Caco-2 (cell line): ENCODE data around the gene PCED1A. TPM values are rescaled to one million over a fixed set of nuclear protein-coding genes. Genes with fewer than 3 reads are reported as not detected.

Experiments
- BruUV-seq: library from RNA; stranded (reverse); fragments of 400-500 nt; replicated peaks from 2 replicates; lab custom pipeline; 2021; lab: Mats Ljungman, UMichigan
- CTCF ChIA-PET: fragments of 300-600 bp; sonication (Branson Sonifier 250); formaldehyde crosslinking; loops from one replicate; lab custom pipeline; 2022; ENCODE audit warnings: antibody characterized with exemption; lab: Charles Lee
- POLR2A ChIA-PET: fragments of 300-600 bp; sonication (Branson Sonifier 250); formaldehyde crosslinking; loops from one replicate; lab custom pipeline; 2022; ENCODE audit warnings: antibody characterized with exemption; lab: Charles Lee
- DNase-seq, 2 experiments: peaks; one replicate each; pipeline versions ENCODE4 v3.0.0 to v3.0.0-alpha.2; 2020 to 2022
- H3K27me3 ChIP-seq: replicated peaks from 2 replicates; pipeline ENCODE4 v1.6.0; 2011; ENCODE audit warnings: low read length; ENCODE audit not compliant: control insufficient read depth, insufficient read depth
- H3K36me3 ChIP-seq: 2 replicates; pipeline ENCODE4 v1.5.1; 2011; ENCODE audit warnings: low read length; ENCODE audit not compliant: control insufficient read depth, insufficient read depth
- H3K4me1 ChIP-seq: fragments of 250-450 bp; sonication (Bioruptor Pico); 2 replicates; pipeline ENCODE4 v1.5.1; 2020; ENCODE audit warnings: mild to moderate bottlenecking
- H3K4me3 ChIP-seq: 2 replicates; pipeline ENCODE4 v1.5.1; 2011; ENCODE audit warnings: low read depth, mild to moderate bottlenecking, control low read depth, low read length
- H3K9me3 ChIP-seq: fragments of 250-450 bp; sonication (Bioruptor Pico); 2 replicates; pipeline ENCODE4 v1.5.1; 2020; ENCODE audit warnings: mild to moderate bottlenecking, moderate library complexity
- H3K27ac Mint-ChIP-seq: one replicate; pipeline ENCODE4 v1.8.0; 2022; ENCODE audit warnings: mixed read lengths; ENCODE audit not compliant: unreplicated experiment
- H3K27me3 Mint-ChIP-seq: one replicate; pipeline ENCODE4 v1.8.0; 2022; ENCODE audit warnings: mixed read lengths; ENCODE audit not compliant: insufficient read depth, unreplicated experiment
- H3K36me3 Mint-ChIP-seq: one replicate; pipeline ENCODE4 v1.8.0; 2022; ENCODE audit warnings: mild to moderate bottlenecking, mixed read lengths; ENCODE audit not compliant: insufficient read depth, unreplicated experiment
- H3K4me1 Mint-ChIP-seq: one replicate; pipeline ENCODE4 v1.8.0; 2022; ENCODE audit warnings: low read depth, mixed read lengths; ENCODE audit not compliant: unreplicated experiment
- H3K4me3 Mint-ChIP-seq: one replicate; pipeline ENCODE4 v1.8.0; 2022; ENCODE audit warnings: mild to moderate bottlenecking, moderate library complexity, mixed read lengths; ENCODE audit not compliant: unreplicated experiment
- H3K9me3 Mint-ChIP-seq: one replicate; pipeline ENCODE4 v1.8.0; 2022; ENCODE audit warnings: mixed read lengths; ENCODE audit not compliant: unreplicated experiment
- CTCF ChIP-seq, 2 experiments: fragments of 200-600 bp in 1 of 2; IDR thresholded peaks; 1 replicate in 1 of 2; 2 replicates in 1 of 2; pipeline versions ENCODE4 v1.5.1 to v1.8.0; 2011 to 2022; ENCODE audit warnings: antibody characterized with exemption in 1 of 2, control low read depth in 1 of 2, inconsistent platforms in 1 of 2, low read depth in 1 of 2, low read length in 1 of 2, mild to moderate bottlenecking in 1 of 2, moderate library complexity in 1 of 2; ENCODE audit not compliant: insufficient read depth in 1 of 2, severe bottlenecking in 1 of 2, unreplicated experiment in 1 of 2
- intact Hi-C: fragments of 100-400 bp; cut with micrococcal nuclease; formaldehyde crosslinking; loops from one replicate; pipeline ENCODE4 v1.10.0; 2022; ENCODE audit not compliant: unreplicated experiment
- total RNA-seq: library from RNA; stranded (reverse); gene quantifications from 2 replicates; pipeline ENCODE4 v1.2.3, GENCODE V29; 2022

PCED1A gene
- total RNA-seq, 1 experiment from 2014 or later, result 43.9 TPM

GRCh38 chr20:2798814-2799213 is 41.6 kb downstream of the PCED1A start:
- no peaks in the 10 kb centered on the region for H3K36me3 ChIP-seq
- no peaks in the 10 kb centered on the region for H3K9me3 Mint-ChIP-seq
- no peak overlapping the region for H3K4me3 Mint-ChIP-seq
- no peaks in the 10 kb centered on the region for H3K36me3 Mint-ChIP-seq
- intact Hi-C loops, result no loop called here
- H3K27ac Mint-ChIP-seq, result no peak overlapping the region
- no TSS peak for BruUV-seq
- no peaks in the 10 kb centered on the region for H3K4me1 ChIP-seq
- peaks cover 2% of the 10 kb centered on the region for H3K27me3 ChIP-seq
- no peak for TF ChIP-seq CTCF (IDR thresholded peaks at IDR 0.05; ENCODE audit: insufficient read depth in 1 of 2, low read depth in 1 of 2, low read length in 1 of 2, severe bottlenecking in 1 of 2, unreplicated experiment in 1 of 2)
- no peaks in the 10 kb centered on the region for H3K4me1 Mint-ChIP-seq
- ChIA-PET POLR2A (no interaction called here), CTCF (no interaction called here)
- no peak for DNase-seq
- no peak overlapping the region for H3K4me3 ChIP-seq
- H3K9me3 ChIP-seq, result no peaks in the 10 kb centered on the region
- peaks cover 12% of the 10 kb centered on the region for H3K27me3 Mint-ChIP-seq

GRCh38 chr20:2798095-2798805 is 42.2 kb downstream of the PCED1A start:
- BruUV-seq, result no TSS peak
- Histone ChIP-seq H3K4me1 (no peaks in the 10 kb centered on the region), H3K4me3 (no peak overlapping the region), H3K36me3 (no peaks in the 10 kb centered on the region), H3K27me3 (peaks cover 2% of the 10 kb centered on the region), H3K9me3 (no peaks in the 10 kb centered on the region)
- no peaks in the 10 kb centered on the region for H3K4me1 Mint-ChIP-seq
- H3K9me3 Mint-ChIP-seq, result no peaks in the 10 kb centered on the region
- no peaks in the 10 kb centered on the region for H3K36me3 Mint-ChIP-seq
- ChIA-PET CTCF (no interaction called here), POLR2A (no interaction called here)
- H3K4me3 Mint-ChIP-seq, result no peak overlapping the region
- no peak for DNase-seq
- peaks cover 17% of the 10 kb centered on the region for H3K27me3 Mint-ChIP-seq
- intact Hi-C loops, result no loop called here
- no peak overlapping the region for H3K27ac Mint-ChIP-seq
- TF ChIP-seq CTCF (IDR thresholded peaks at IDR 0.05; ENCODE audit: insufficient read depth in 1 of 2, low read depth in 1 of 2, low read length in 1 of 2, severe bottlenecking in 1 of 2, unreplicated experiment in 1 of 2), result no peak

GRCh38 chr20:2797136-2797983 is 43.1 kb downstream of the PCED1A start:
- Mint-ChIP-seq H3K4me3 (no peak overlapping the region), H3K27ac (no peak overlapping the region), H3K36me3 (no peaks in the 10 kb centered on the region), H3K4me1 (no peaks in the 10 kb centered on the region), H3K9me3 (no peaks in the 10 kb centered on the region), H3K27me3 (peaks cover 17% of the 10 kb centered on the region)
- ChIA-PET CTCF (no interaction called here), POLR2A (no interaction called here)
- no TSS peak for BruUV-seq
- Histone ChIP-seq H3K36me3 (no peaks in the 10 kb centered on the region), H3K9me3 (no peaks in the 10 kb centered on the region), H3K27me3 (peaks cover 2% of the 10 kb centered on the region), H3K4me3 (no peak overlapping the region), H3K4me1 (no peaks in the 10 kb centered on the region)
- no peak for DNase-seq
- intact Hi-C loops, result no loop called here
- TF ChIP-seq CTCF (IDR thresholded peaks at IDR 0.05; ENCODE audit: insufficient read depth in 1 of 2, low read depth in 1 of 2, low read length in 1 of 2, severe bottlenecking in 1 of 2, unreplicated experiment in 1 of 2), result no peak
